Breast epithelium (tissue), 4 donors: ENCODE measurements around the gene QSOX1. TPM values are rescaled to one million over a fixed set of nuclear protein-coding genes. Genes with fewer than 3 reads are reported as not detected.

Source experiments
- DNase-seq, 2 donors: peaks; one replicate each; pipeline ENCODE4 v3.0.0-alpha.2; 2019; ENCODE audit warnings: low spot score in 2 of 2
- H3K27ac ChIP-seq, 2 donors: fragments of 200-600 bp; sonication (generic) in 1 of 2; one replicate each; pipeline ENCODE4 v1.5.1; 2016 to 2019; ENCODE audit warnings: mild to moderate bottlenecking in 1 of 2
- H3K27me3 ChIP-seq, 2 donors: fragments of 200-600 bp; sonication (generic) in 1 of 2; one replicate each; pipeline versions ENCODE4 v1.5.1 to v1.6.0; 2017 to 2019; ENCODE audit warnings: control low read depth in 1 of 2, mild to moderate bottlenecking in 1 of 2
- H3K36me3 ChIP-seq: fragments of 200-600 bp; one replicate; pipeline ENCODE4 v1.5.1; 2019
- H3K4me1 ChIP-seq, 2 donors: fragments of 200-600 bp; sonication (generic); one replicate each; pipeline ENCODE4 v1.5.1; 2016 to 2019; ENCODE audit warnings: control low read depth in 1 of 2
- H3K4me3 ChIP-seq, 3 donors: fragments of 200-600 bp; sonication (generic); 1 replicate in 2 of 3; 2 replicates in 1 of 3; pipeline ENCODE4 v1.5.1; 2016 to 2019; ENCODE audit warnings: mild to moderate bottlenecking in 3 of 3, moderate library complexity in 2 of 3
- H3K9me3 ChIP-seq, 2 donors: fragments of 200-600 bp; sonication (generic) in 1 of 2; one replicate each; pipeline ENCODE4 v1.5.1; 2016 to 2019; ENCODE audit warnings: control low read depth in 1 of 2
- POLR2A ChIP-seq: fragments of 450-650 bp; IDR thresholded peaks from one replicate; pipeline ENCODE4 v1.6.1; 2016; ENCODE audit warnings: antibody characterized with exemption, mild to moderate bottlenecking, moderate library complexity
- POLR2AphosphoS5 ChIP-seq, 3 donors: sonication (generic); formaldehyde crosslinking; IDR thresholded peaks; one replicate each; pipeline ENCODE4 v1.6.1; 2017; ENCODE audit warnings: antibody characterized with exemption in 3 of 3
- intact Hi-C: fragments of 100-400 bp; cut with DNase I; formaldehyde crosslinking; loops from one replicate; pipeline ENCODE4 v1.15.1; 2023; ENCODE audit warnings: low total_unique reads
- total RNA-seq, 3 donors: library from RNA; depleted of rRNA; stranded (reverse); fragments of >200 nt; gene quantifications; one replicate each; pipeline ENCODE4 v1.1.0, GENCODE V29; 2016
- TF ChIP-seq, protein P1 (sequence below), 3 donors: fragments of 450-650 bp; IDR thresholded peaks; one replicate each; pipeline ENCODE4 v1.5.1; 2016 to 2017; ENCODE audit warnings: antibody characterized with exemption in 3 of 3, mild to moderate bottlenecking in 3 of 3, moderate library complexity in 3 of 3

Gene QSOX1
- total RNA-seq, 3 donors from 2014 or later: 43.3 to 85.5 (median 67.5) TPM

GRCh38 chr1:180217006-180217405, 62.3 kb downstream of the QSOX1 start:
- Histone ChIP-seq H3K27me3 (no peaks in the 10 kb centered on the region), H3K9me3 (no peaks in the 10 kb centered on the region), H3K4me3 (no peak overlapping the region), H3K4me1 (no peaks in the 10 kb centered on the region), H3K36me3 (no peaks in the 10 kb centered on the region), H3K27ac (no peak overlapping the region)
- TF ChIP-seq, protein P1, sequence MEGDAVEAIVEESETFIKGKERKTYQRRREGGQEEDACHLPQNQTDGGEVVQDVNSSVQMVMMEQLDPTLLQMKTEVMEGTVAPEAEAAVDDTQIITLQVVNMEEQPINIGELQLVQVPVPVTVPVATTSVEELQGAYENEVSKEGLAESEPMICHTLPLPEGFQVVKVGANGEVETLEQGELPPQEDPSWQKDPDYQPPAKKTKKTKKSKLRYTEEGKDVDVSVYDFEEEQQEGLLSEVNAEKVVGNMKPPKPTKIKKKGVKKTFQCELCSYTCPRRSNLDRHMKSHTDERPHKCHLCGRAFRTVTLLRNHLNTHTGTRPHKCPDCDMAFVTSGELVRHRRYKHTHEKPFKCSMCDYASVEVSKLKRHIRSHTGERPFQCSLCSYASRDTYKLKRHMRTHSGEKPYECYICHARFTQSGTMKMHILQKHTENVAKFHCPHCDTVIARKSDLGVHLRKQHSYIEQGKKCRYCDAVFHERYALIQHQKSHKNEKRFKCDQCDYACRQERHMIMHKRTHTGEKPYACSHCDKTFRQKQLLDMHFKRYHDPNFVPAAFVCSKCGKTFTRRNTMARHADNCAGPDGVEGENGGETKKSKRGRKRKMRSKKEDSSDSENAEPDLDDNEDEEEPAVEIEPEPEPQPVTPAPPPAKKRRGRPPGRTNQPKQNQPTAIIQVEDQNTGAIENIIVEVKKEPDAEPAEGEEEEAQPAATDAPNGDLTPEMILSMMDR (IDR thresholded peaks at IDR 0.05): no peak
- TF ChIP-seq POLR2A (no peak), POLR2AphosphoS5 (IDR thresholded peaks at IDR 0.05) (no peak)
- intact Hi-C loops: no loop called here
- DNase-seq: no peak

DNA sequence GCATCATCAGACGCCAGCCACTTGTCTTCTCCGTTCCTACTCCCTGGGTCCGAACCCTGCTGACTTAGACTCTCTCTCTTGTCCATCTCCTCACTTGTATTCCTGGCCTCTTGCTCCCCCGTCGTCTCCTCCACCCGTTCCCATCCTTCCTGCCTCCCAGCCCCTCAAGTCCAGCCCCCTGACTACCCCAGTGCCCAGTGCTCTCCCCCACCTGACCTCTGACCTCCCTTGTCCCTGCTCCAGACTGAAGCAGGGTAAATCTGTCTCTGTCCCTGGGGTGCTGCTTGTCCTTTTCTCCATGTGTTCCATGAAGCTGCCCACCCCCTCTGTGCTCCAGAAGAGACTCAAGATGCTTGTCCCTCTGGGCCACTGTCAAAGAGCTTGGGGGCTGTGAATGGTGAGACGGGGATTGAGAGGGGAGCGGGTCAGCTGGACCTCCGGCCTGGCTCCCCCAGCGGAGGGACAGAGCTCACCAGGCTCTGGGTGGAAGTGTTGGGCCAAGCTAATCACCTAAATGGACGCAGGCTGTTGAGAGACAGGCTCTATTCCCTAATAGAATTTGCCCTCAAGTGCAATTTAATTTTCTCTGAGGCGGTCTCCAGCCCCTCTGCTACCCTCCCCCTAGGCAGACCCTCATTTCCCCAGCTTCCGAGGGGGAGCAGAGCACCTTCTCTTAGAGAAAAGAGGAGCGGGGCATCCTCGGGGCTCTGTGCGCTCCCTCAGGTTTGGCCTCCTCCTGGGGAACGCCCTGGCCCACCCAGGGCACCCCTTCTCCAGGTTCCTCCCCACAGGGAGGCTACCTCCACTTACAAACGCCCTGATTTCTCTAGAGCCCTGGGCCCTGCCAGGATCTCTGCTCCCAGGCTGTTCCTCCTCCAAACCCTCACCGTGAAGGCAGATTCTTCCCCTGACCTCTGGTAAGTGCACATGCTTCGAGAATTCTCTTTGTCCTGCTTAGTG, 64.4 kb downstream of the QSOX1 start:
- no peaks in the 10 kb centered on the region for H3K9me3 ChIP-seq
- no peak for DNase-seq
- peaks cover 0 to 2% of the 10 kb centered on the region in 2 donors for H3K27me3 ChIP-seq
- H3K4me3 ChIP-seq: no peak overlapping the region
- no peaks in the 10 kb centered on the region for H3K36me3 ChIP-seq
- intact Hi-C loops: no loop called here
- no peak overlapping the region for H3K27ac ChIP-seq
- TF ChIP-seq, protein P1 (IDR thresholded peaks at IDR 0.05): no peak
- no peak for TF ChIP-seq POLR2A
- TF ChIP-seq POLR2AphosphoS5 (IDR thresholded peaks at IDR 0.05): no peak
- no peaks in the 10 kb centered on the region for H3K4me1 ChIP-seq

- peaks cover 0 to 9% of the 10 kb centered on the region in 2 donors for H3K27me3 ChIP-seq
- no peak overlapping the region for H3K27ac ChIP-seq
- no peak overlapping the region for H3K4me3 ChIP-seq
- no peaks in the 10 kb centered on the region for H3K9me3 ChIP-seq
- intact Hi-C loops: no loop called here
- no peaks in the 10 kb centered on the region for H3K36me3 ChIP-seq
- DNase-seq: no peak
- no peaks in the 10 kb centered on the region for H3K4me1 ChIP-seq
- TF ChIP-seq POLR2A (no peak), POLR2AphosphoS5 (IDR thresholded peaks at IDR 0.05) (no peak)
- TF ChIP-seq, protein P1 (IDR thresholded peaks at IDR 0.05): no peak
Measured at GRCh38 chr1:180219776-180220175, 65.1 kb downstream of the QSOX1 start.

DNA sequence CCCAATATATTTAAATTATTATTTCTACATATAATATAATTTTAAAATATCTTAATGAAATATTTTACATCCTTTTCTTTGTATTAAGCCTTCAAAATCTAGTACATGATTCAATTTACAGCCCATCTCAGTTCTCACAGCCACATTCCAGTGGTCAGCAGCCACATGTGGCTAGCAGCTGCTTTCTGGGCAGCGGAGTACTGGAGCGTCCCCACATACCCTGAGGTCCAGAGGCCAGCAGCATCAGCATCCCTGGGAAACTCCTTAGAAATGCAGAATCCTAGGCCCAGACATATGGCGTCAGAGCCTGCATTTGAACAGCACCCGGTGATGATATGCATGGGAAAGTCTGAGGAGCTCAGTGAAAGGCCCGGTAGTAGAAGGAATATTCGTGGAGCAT, 66.8 kb downstream of the QSOX1 start:
- TF ChIP-seq POLR2AphosphoS5 (IDR thresholded peaks at IDR 0.05): no peak
- TF ChIP-seq, protein P1 (IDR thresholded peaks at IDR 0.05): no peak
- no peak for TF ChIP-seq POLR2A
- Histone ChIP-seq H3K4me3 (no peak overlapping the region), H3K36me3 (no peaks in the 10 kb centered on the region), H3K4me1 (no peaks in the 10 kb centered on the region), H3K27ac (no peak overlapping the region), H3K27me3 (peaks cover 0 to 25% of the 10 kb centered on the region in 2 donors), H3K9me3 (no peaks in the 10 kb centered on the region)
- intact Hi-C loops: no loop called here
- DNase-seq: no peak

- TF ChIP-seq POLR2A: no peak
- TF ChIP-seq, protein P1 (IDR thresholded peaks at IDR 0.05): no peak
- no peak for TF ChIP-seq POLR2AphosphoS5 (IDR thresholded peaks at IDR 0.05)
- H3K4me3 ChIP-seq: no peak overlapping the region
- no peaks in the 10 kb centered on the region for H3K9me3 ChIP-seq
- H3K36me3 ChIP-seq: no peaks in the 10 kb centered on the region
- no peak for DNase-seq
- peaks cover 3 to 54% of the 10 kb centered on the region in 2 donors for H3K27me3 ChIP-seq
- H3K27ac ChIP-seq: no peak overlapping the region
- peaks cover 5 to 7% of the 10 kb centered on the region in 2 donors for H3K4me1 ChIP-seq
- intact Hi-C loops: no loop called here
Measured at GRCh38 chr1:180224902-180225301, 70.2 kb downstream of the QSOX1 start.
